HCT116 (cell line): ENCODE measurements around the gene CCDC177.

Experiments used
- ATF3 ChIP-seq: IDR thresholded peaks from 2 replicates; pipeline ENCODE4 v1.6.1; 2012
- CTCF ChIP-seq, 3 experiments: fragments of 200-600 bp in 1 of 3; sonication (generic) in 1 of 3; IDR thresholded peaks in 2 of 3; conservative IDR thresholded peaks in 1 of 3; 2 replicates each; pipeline ENCODE4 v1.5.1; 2012 to 2017; ENCODE audit warnings: low read depth in 2 of 3, low read length in 2 of 3, antibody characterized with exemption in 1 of 3, borderline replicate concordance in 1 of 3, control low read depth in 1 of 3, mild to moderate bottlenecking in 1 of 3, mixed read lengths in 1 of 3, mixed run types in 1 of 3, moderate library complexity in 1 of 3; ENCODE audit not compliant: insufficient read depth in 1 of 3
- EZH2 ChIP-seq: fragments of 200-600 bp; sonication (generic); IDR thresholded peaks from 2 replicates; pipeline ENCODE4 v1.6.1; 2017; ENCODE audit warnings: antibody characterized with exemption, mixed run types
- EZH2phosphoT487 ChIP-seq: fragments of 200-600 bp; IDR thresholded peaks from 2 replicates; pipeline ENCODE4 v1.6.1; 2018; ENCODE audit warnings: antibody characterized with exemption, borderline replicate concordance
- FOSL1 ChIP-seq: IDR thresholded peaks from 2 replicates; pipeline ENCODE4 v1.6.1; 2012; ENCODE audit warnings: low read depth
- POLR2A ChIP-seq: IDR thresholded peaks from 2 replicates; pipeline ENCODE4 v1.7.0; 2011; ENCODE audit warnings: borderline replicate concordance; ENCODE audit not compliant: insufficient read depth, insufficient read length; ENCODE audit errors: extremely low read depth
- POLR2AphosphoS5 ChIP-seq: IDR thresholded peaks from 2 replicates; pipeline ENCODE4 v1.6.1; 2011; ENCODE audit warnings: mild to moderate bottlenecking, low read depth, low read length, moderate library complexity
- RAD21 ChIP-seq: IDR thresholded peaks from 2 replicates; pipeline ENCODE4 v1.6.1; 2012; ENCODE audit warnings: low read depth, mild to moderate bottlenecking
- REST ChIP-seq: IDR thresholded peaks from 2 replicates; pipeline ENCODE4 v1.6.1; 2012; ENCODE audit warnings: low read depth
- SRF ChIP-seq: IDR thresholded peaks from 2 replicates; pipeline ENCODE4 v1.6.1; 2012; ENCODE audit warnings: low read depth
- TF ChIP-seq, protein P1 (sequence below): IDR thresholded peaks from 2 replicates; pipeline ENCODE4 v1.6.1; 2011; ENCODE audit warnings: mild to moderate bottlenecking, low read length, moderate library complexity; ENCODE audit not compliant: insufficient replicate concordance; ENCODE audit errors: extremely low read depth
- TF ChIP-seq, protein P2 (sequence below): IDR thresholded peaks from 2 replicates; pipeline ENCODE4 v1.6.1; 2012

DNA sequence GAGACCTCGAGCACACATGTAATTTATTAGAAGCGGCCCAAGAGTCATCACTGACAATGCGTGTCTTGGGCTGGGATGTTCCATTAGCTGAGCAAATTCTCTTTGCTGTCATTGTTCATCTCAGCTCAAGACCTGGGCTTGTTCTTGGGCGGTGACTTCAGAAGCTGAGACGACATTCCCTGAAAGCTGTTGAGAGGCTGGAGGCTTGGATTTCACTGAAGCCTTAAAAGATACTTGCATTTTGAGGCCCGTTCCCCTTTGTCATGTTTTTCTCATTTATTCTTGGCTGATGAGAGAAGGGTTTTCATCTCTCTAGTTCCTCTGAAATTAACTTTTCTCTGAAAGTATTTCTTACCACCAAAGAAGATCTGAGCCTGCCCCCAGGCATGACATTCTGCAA is 20.2 kb upstream of the CCDC177 start:
- TF ChIP-seq CTCF (IDR thresholded peaks at IDR 0.05 in 2 of 3, conservative IDR thresholded peaks at IDR 0.05 in 1 of 3; ENCODE audit: borderline replicate concordance in 1 of 3, insufficient read depth in 1 of 3, low read depth in 2 of 3, low read length in 2 of 3): no peak
- TF ChIP-seq REST: no peak
- TF ChIP-seq, protein P1, sequence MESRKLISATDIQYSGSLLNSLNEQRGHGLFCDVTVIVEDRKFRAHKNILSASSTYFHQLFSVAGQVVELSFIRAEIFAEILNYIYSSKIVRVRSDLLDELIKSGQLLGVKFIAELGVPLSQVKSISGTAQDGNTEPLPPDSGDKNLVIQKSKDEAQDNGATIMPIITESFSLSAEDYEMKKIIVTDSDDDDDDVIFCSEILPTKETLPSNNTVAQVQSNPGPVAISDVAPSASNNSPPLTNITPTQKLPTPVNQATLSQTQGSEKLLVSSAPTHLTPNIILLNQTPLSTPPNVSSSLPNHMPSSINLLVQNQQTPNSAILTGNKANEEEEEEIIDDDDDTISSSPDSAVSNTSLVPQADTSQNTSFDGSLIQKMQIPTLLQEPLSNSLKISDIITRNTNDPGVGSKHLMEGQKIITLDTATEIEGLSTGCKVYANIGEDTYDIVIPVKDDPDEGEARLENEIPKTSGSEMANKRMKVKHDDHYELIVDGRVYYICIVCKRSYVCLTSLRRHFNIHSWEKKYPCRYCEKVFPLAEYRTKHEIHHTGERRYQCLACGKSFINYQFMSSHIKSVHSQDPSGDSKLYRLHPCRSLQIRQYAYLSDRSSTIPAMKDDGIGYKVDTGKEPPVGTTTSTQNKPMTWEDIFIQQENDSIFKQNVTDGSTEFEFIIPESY: no peak
- TF ChIP-seq, protein P2, sequence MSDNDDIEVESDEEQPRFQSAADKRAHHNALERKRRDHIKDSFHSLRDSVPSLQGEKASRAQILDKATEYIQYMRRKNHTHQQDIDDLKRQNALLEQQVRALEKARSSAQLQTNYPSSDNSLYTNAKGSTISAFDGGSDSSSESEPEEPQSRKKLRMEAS: no peak
- no peak for TF ChIP-seq FOSL1
- no peak for TF ChIP-seq ATF3
- no peak for TF ChIP-seq RAD21
- TF ChIP-seq EZH2: no peak
- TF ChIP-seq POLR2AphosphoS5: no peak
- TF ChIP-seq SRF: no peak
- no peak for TF ChIP-seq POLR2A
- TF ChIP-seq EZH2phosphoT487: no peak
